Common myeloid progenitor, CD34-positive (primary cell): Measurements from ENCODE around the gene NDST4.

Source experiments
- CTCF ChIA-PET: fragments of 350-600 bp; sonication (Branson Sonifier 250); formaldehyde crosslinking; loops from one replicate; lab custom pipeline; 2021; ENCODE audit warnings: antibody characterized with exemption; lab: Charles Lee
- POLR2A ChIA-PET: fragments of 350-600 bp; sonication (Branson Sonifier 250); formaldehyde crosslinking; loops from one replicate; lab custom pipeline; 2021; ENCODE audit warnings: antibody characterized with exemption; lab: Charles Lee
- DNase-seq, 3 donors: peaks; one replicate each; pipeline versions ENCODE4 v3.0.0 to v3.0.0-alpha.2; 2013
- H3K27ac ChIP-seq, 2 experiments: 1 replicate in 1 of 2; 2 replicates in 1 of 2; pipeline ENCODE4 v1.7.0; 2013; ENCODE audit warnings: inconsistent platforms in 2 of 2, low read length in 2 of 2, mild to moderate bottlenecking in 2 of 2, low read depth in 1 of 2, moderate library complexity in 1 of 2; ENCODE audit not compliant: severe bottlenecking in 2 of 2, insufficient read depth in 1 of 2, poor library complexity in 1 of 2
- H3K27me3 ChIP-seq, 5 experiments: replicated peaks in 2 of 5; 1 replicate in 3 of 5; 2 replicates in 2 of 5; pipeline versions ENCODE4 v1.6.1 to v1.7.0; 2013; ENCODE audit warnings: low read length in 4 of 5, mild to moderate bottlenecking in 2 of 5, moderate library complexity in 2 of 5, inconsistent platforms in 1 of 5; ENCODE audit not compliant: insufficient read depth in 5 of 5, control insufficient read depth in 4 of 5
- H3K36me3 ChIP-seq, 4 experiments: 1 replicate in 2 of 4; 2 replicates in 2 of 4; pipeline versions ENCODE4 v1.6.1 to v1.7.0; 2013; ENCODE audit warnings: low read length in 3 of 4, control low read depth in 1 of 4, mild to moderate bottlenecking in 1 of 4; ENCODE audit not compliant: control insufficient read depth in 4 of 4, insufficient read depth in 4 of 4
- H3K4me1 ChIP-seq, 4 experiments: 1 replicate in 3 of 4; 2 replicates in 1 of 4; pipeline versions ENCODE4 v1.6.1 to v1.7.1; 2013; ENCODE audit warnings: low read length in 3 of 4, mild to moderate bottlenecking in 3 of 4, control low read depth in 1 of 4, inconsistent platforms in 1 of 4, moderate library complexity in 1 of 4; ENCODE audit not compliant: control insufficient read depth in 4 of 4, insufficient read depth in 4 of 4; ENCODE audit errors: control extremely low read depth in 1 of 4
- H3K4me3 ChIP-seq, 7 experiments: 1 replicate in 4 of 7; 2 replicates in 3 of 7; pipeline versions ENCODE4 v1.5.1 to v1.7.0; 2013; ENCODE audit warnings: mild to moderate bottlenecking in 7 of 7, low read length in 6 of 7, moderate library complexity in 6 of 7, inconsistent platforms in 2 of 7, low read depth in 2 of 7, control low read depth in 1 of 7; ENCODE audit not compliant: insufficient read depth in 4 of 7, control insufficient read depth in 1 of 7; ENCODE audit errors: extremely low read depth in 1 of 7
- H3K9me3 ChIP-seq, 5 experiments: 1 replicate in 4 of 5; 2 replicates in 1 of 5; pipeline versions ENCODE4 v1.6.1 to v1.7.1; 2013; ENCODE audit warnings: low read length in 4 of 5, mild to moderate bottlenecking in 2 of 5, inconsistent platforms in 1 of 5, low read depth in 1 of 5, moderate library complexity in 1 of 5; ENCODE audit not compliant: control insufficient read depth in 4 of 5, insufficient read depth in 2 of 5; ENCODE audit errors: control extremely low read depth in 1 of 5
- WGBS: methylation state at CpG from one replicate; pipeline ENCODE4 v1.1.5; 2013; ENCODE audit not compliant: insufficient coverage; 5-methylcytosine and 5-hydroxymethylcytosine counted together

NDST4 gene

DNA sequence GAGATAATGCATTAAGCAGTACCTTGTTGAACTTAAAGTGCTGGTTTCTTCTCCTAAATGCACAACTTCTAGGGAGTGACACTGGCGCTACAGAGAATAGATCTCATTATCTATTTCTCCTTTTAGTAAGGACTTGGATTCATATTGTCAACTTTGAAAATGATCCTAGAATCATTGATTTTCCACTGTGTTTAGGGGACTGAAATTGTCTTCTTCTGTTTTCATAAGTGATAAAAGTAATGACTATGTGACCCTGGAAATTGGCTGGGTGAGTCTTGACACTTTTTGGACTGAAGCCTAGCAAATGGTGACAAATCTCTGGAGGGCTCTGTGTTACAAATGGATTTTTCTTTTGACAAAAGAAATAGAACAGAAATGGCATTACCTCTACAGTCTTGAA is 167.8 kb downstream of the NDST4 start:
- ChIA-PET POLR2A (no interaction called here), CTCF (no interaction called here)
- 100% methylated on average over 1 of the region's 1 CpG for WGBS
- DNase-seq: no peak
- no peaks in the 10 kb centered on the region for H3K4me1 ChIP-seq
- no peak overlapping the region for H3K4me3 ChIP-seq
- H3K9me3 ChIP-seq: no peaks in the 10 kb centered on the region
- H3K27me3 ChIP-seq: no peaks in the 10 kb centered on the region
- H3K27ac ChIP-seq: no peak overlapping the region
- H3K36me3 ChIP-seq: no peaks in the 10 kb centered on the region

DNA sequence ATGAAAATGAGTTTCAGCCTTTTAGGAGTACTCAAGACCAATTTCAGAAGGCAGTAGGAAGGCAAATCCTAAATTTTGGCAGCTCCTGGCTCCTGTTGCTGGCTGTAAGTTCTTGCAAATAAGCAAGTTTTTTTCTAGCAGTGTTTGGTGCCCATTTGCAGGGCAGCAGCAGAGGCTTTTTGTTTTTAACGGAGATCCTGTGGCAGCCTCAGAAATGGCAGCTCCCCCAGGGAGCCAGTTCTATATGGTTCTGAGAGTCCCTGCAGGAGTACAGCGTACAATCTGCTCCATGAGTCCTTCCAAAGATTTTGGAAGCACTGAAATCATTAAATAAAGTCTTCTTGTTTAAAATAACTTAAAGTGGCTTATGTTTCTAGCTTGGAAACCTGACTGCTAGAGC is 171.9 kb downstream of the NDST4 start:
- H3K4me3 ChIP-seq: no peak overlapping the region
- no peaks in the 10 kb centered on the region for H3K36me3 ChIP-seq
- H3K27me3 ChIP-seq: no peaks in the 10 kb centered on the region
- ChIA-PET CTCF (no interaction called here), POLR2A (no interaction called here)
- no peak overlapping the region for H3K27ac ChIP-seq
- H3K9me3 ChIP-seq: no peaks in the 10 kb centered on the region
- WGBS: 86% methylated on average over 1 of the region's 2 CpGs
- H3K4me1 ChIP-seq: no peaks in the 10 kb centered on the region
- no peak for DNase-seq

DNA sequence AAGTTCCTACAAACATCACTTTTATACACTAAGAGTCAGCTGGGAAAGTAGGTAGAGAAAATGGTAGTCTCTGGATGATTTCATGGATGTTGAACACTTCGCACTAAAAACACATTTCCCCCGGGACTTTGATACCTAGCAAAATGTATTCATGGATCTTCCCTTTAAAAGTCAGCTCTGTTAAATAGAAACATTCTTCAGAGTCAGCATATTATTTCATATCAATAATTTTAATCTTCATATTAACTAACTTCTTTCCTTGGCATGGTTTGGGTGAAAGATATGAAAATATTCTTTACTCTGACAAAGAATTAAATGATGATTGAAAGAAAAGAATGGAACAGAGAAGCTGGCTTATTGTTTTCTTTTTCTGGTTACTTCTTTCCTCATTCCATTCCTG is 185.5 kb downstream of the NDST4 start:
- WGBS: no CpG with 5 or more reads among the region's 2 CpGs
- Histone ChIP-seq H3K4me3 (no peak overlapping the region), H3K27ac (no peak overlapping the region), H3K9me3 (no peaks in the 10 kb centered on the region), H3K4me1 (no peaks in the 10 kb centered on the region), H3K36me3 (no peaks in the 10 kb centered on the region), H3K27me3 (no peaks in the 10 kb centered on the region)
- DNase-seq: no peak
- CTCF ChIA-PET: no interaction called here
- POLR2A ChIA-PET: no interaction called here

DNA sequence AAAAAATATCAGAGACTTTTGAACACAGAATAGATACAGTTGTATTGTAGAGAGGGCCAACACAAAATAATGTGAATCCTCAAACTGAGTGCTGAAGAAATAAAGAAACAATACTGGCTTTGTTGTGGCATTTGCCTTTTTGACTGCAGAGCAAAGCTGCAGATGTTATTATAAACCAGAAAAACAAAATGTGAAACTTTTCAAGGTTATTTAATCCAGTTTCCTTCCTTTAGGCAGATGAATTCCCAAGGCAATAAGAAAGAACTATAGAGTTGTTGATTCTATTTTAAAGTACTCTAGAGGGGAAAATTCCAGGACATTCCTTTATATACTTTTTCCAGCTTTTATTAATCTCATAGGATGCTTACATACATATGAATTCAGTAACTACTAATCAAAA is 186.8 kb downstream of the NDST4 start:
- H3K27me3 ChIP-seq: no peaks in the 10 kb centered on the region
- H3K27ac ChIP-seq: no peak overlapping the region
- CTCF ChIA-PET: no interaction called here
- H3K4me3 ChIP-seq: no peak overlapping the region
- peaks cover 0 to 5% (median 0%) of the 10 kb centered on the region in 4 experiments for H3K4me1 ChIP-seq
- H3K9me3 ChIP-seq: no peaks in the 10 kb centered on the region
- no peak for DNase-seq
- POLR2A ChIA-PET: no interaction called here
- H3K36me3 ChIP-seq: no peaks in the 10 kb centered on the region

DNA sequence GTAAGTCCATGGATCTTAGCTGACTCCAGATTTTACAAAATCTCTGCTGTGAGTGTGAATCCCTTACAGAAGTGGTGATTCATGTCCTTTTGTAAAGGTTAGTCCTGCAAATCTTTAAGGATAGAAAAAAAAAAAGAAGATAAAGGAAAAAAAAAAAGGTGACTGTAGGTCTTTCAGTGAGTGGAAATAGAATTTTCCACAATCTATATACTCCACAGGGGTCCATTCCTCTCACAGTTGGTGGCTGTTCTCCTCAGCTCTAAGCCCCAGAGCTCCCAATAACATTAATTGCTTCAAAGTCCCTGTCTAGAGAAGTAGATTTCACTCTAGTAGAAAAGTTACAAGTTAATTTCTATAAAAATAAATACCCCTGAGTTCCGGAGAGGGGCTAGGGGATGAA is 189.1 kb downstream of the NDST4 start:
- WGBS: no CpG with 5 or more reads among the region's 1 CpG
- no peaks in the 10 kb centered on the region for H3K9me3 ChIP-seq
- CTCF ChIA-PET: no interaction called here
- no peak overlapping the region for H3K4me3 ChIP-seq
- H3K27ac ChIP-seq: no peak overlapping the region
- H3K36me3 ChIP-seq: no peaks in the 10 kb centered on the region
- no peaks in the 10 kb centered on the region for H3K27me3 ChIP-seq
- peaks cover 0 to 5% (median 0%) of the 10 kb centered on the region in 4 experiments for H3K4me1 ChIP-seq
- DNase-seq: no peak
- POLR2A ChIA-PET: no interaction called here

- POLR2A ChIA-PET: no interaction called here
These were observed 190.9 kb downstream of the NDST4 start for GRCh38 chr4:114922592-114922933.

GRCh38 chr4:114921790-114922591 is 191.4 kb downstream of the NDST4 start:
- ChIA-PET CTCF (no interaction called here), POLR2A (no interaction called here)
- Histone ChIP-seq H3K9me3 (no peaks in the 10 kb centered on the region), H3K36me3 (no peaks in the 10 kb centered on the region), H3K4me1 (peaks cover 0 to 16% (median 0%) of the 10 kb centered on the region in 4 experiments), H3K27ac (no peak overlapping the region), H3K27me3 (no peaks in the 10 kb centered on the region), H3K4me3 (no peak overlapping the region)
- DNase-seq: no peak
- 90% methylated on average over 13 of the region's 13 CpGs for WGBS

More at GRCh38 chr4:114922592-114922933, 190.9 kb downstream of the NDST4 start:
- no peak overlapping the region for H3K27ac ChIP-seq
- no peaks in the 10 kb centered on the region for H3K27me3 ChIP-seq
- no peak for DNase-seq
- H3K4me1 ChIP-seq: peaks cover 0 to 14% (median 0%) of the 10 kb centered on the region in 4 experiments
- CTCF ChIA-PET: no interaction called here
- H3K9me3 ChIP-seq: no peaks in the 10 kb centered on the region
- H3K36me3 ChIP-seq: no peaks in the 10 kb centered on the region
- no CpG with 5 or more reads among the region's 3 CpGs for WGBS
- H3K4me3 ChIP-seq: no peak overlapping the region
